Hepatocyte (in vitro differentiated cells): ENCODE results near the gene PRKCA. TPM values are rescaled to one million over a fixed set of nuclear protein-coding genes. Genes with fewer than 3 reads are reported as not detected.
A peak's percentile ranks its signal among the peaks of the same experiment; 100 is the strongest.

Source experiments
- DNase-seq: peaks from one replicate; pipeline ENCODE4 v3.0.0-alpha.2; 2016; ENCODE audit warnings: low spot score
- H2AFZ ChIP-seq: fragments of 200-600 bp; sonication (generic); 2 replicates; pipeline ENCODE4 v1.6.0; 2016; ENCODE audit warnings: antibody characterized with exemption, mild to moderate bottlenecking
- H3K27ac ChIP-seq: fragments of 200-600 bp; sonication (generic); 2 replicates; pipeline ENCODE4 v1.5.1; 2016; ENCODE audit warnings: mild to moderate bottlenecking
- H3K27me3 ChIP-seq: fragments of 200-600 bp; sonication (generic); 2 replicates; pipeline ENCODE4 v1.6.1; 2016
- H3K36me3 ChIP-seq: fragments of 200-600 bp; sonication (generic); replicated peaks from 2 replicates; pipeline ENCODE4 v1.5.1; 2016; ENCODE audit warnings: low read depth; ENCODE audit not compliant: insufficient read depth
- H3K4me1 ChIP-seq: fragments of 200-600 bp; sonication (generic); 2 replicates; pipeline ENCODE4 v1.5.1; 2016; ENCODE audit warnings: mild to moderate bottlenecking, moderate library complexity; ENCODE audit not compliant: insufficient read depth
- H3K4me2 ChIP-seq: fragments of 200-600 bp; sonication (generic); 2 replicates; pipeline ENCODE4 v1.6.0; 2016
- H3K4me3 ChIP-seq: fragments of 200-600 bp; sonication (generic); 2 replicates; pipeline ENCODE4 v1.5.1; 2016; ENCODE audit warnings: mild to moderate bottlenecking
- H3K79me2 ChIP-seq: fragments of 200-600 bp; sonication (generic); 2 replicates; pipeline ENCODE4 v1.6.0; 2017; ENCODE audit warnings: mild to moderate bottlenecking
- H3K9me2 ChIP-seq: fragments of 200-600 bp; sonication (generic); replicated peaks from 2 replicates; pipeline ENCODE4 v1.6.0; 2017; ENCODE audit warnings: mild to moderate bottlenecking; ENCODE audit not compliant: insufficient read depth
- H3K9me3 ChIP-seq: fragments of 200-600 bp; sonication (generic); 2 replicates; pipeline ENCODE4 v1.5.1; 2016; ENCODE audit warnings: low read depth, mild to moderate bottlenecking
- H4K20me1 ChIP-seq: fragments of 200-600 bp; sonication (generic); 2 replicates; pipeline ENCODE4 v1.6.0; 2016; ENCODE audit warnings: mild to moderate bottlenecking; ENCODE audit not compliant: insufficient read depth, poor library complexity, severe bottlenecking
- EZH2 ChIP-seq: fragments of 200-600 bp; sonication (generic); IDR thresholded peaks from 2 replicates; pipeline ENCODE4 v1.6.1; 2016; ENCODE audit warnings: antibody characterized with exemption, mild to moderate bottlenecking, borderline replicate concordance
- EZH2phosphoT487 ChIP-seq: fragments of 200-600 bp; sonication (generic); IDR thresholded peaks from one replicate; pipeline ENCODE4 v1.6.1; 2018; ENCODE audit warnings: antibody characterized with exemption, mild to moderate bottlenecking, low read depth, moderate library complexity; ENCODE audit not compliant: unreplicated experiment, severe bottlenecking
- WGBS: methylation state at CpG from one replicate; pipeline ENCODE4 v1.1.6; 2016; ENCODE audit warnings: low lambda C conversion rate; ENCODE audit errors: missing lambda C conversion rate; 5-methylcytosine and 5-hydroxymethylcytosine counted together
- polyA plus RNA-seq: library from polyadenylated mRNA; unstranded; fragments of >200 nt; fragmentation: Nextera tagmentation; extraction: Ambion mirVana; gene quantifications from 2 replicates; pipeline ENCODE4 v1.2.1, GENCODE V29; 2016
- total RNA-seq: library from RNA; depleted of rRNA; stranded (reverse); fragments of >200 nt; gene quantifications from 2 replicates; pipeline ENCODE4 v1.2.3, GENCODE V29; 2014
- TF ChIP-seq, protein P1 (sequence below): fragments of 200-600 bp; sonication (generic); IDR thresholded peaks from 2 replicates; pipeline ENCODE4 v1.5.1; 2016; ENCODE audit warnings: antibody characterized with exemption, mild to moderate bottlenecking; ENCODE audit not compliant: poor library complexity

The PRKCA gene
- total and polyA plus RNA-seq, 2 experiments from 2014 or later = 5.9 to 18.5 TPM

GRCh38 chr17:66302761-66303626, 581 bp downstream of the PRKCA start:
- H2AFZ ChIP-seq = peak overlapping the region; percentile 81
- H3K9me3 ChIP-seq = no peaks in the 10 kb centered on the region
- peak; percentile 67 for DNase-seq
- TF ChIP-seq EZH2phosphoT487 = no peak
- TF ChIP-seq EZH2 = no peak
- TF ChIP-seq, protein P1, sequence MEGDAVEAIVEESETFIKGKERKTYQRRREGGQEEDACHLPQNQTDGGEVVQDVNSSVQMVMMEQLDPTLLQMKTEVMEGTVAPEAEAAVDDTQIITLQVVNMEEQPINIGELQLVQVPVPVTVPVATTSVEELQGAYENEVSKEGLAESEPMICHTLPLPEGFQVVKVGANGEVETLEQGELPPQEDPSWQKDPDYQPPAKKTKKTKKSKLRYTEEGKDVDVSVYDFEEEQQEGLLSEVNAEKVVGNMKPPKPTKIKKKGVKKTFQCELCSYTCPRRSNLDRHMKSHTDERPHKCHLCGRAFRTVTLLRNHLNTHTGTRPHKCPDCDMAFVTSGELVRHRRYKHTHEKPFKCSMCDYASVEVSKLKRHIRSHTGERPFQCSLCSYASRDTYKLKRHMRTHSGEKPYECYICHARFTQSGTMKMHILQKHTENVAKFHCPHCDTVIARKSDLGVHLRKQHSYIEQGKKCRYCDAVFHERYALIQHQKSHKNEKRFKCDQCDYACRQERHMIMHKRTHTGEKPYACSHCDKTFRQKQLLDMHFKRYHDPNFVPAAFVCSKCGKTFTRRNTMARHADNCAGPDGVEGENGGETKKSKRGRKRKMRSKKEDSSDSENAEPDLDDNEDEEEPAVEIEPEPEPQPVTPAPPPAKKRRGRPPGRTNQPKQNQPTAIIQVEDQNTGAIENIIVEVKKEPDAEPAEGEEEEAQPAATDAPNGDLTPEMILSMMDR = no peak
- H3K9me2 ChIP-seq = no peaks in the 10 kb centered on the region
- peak overlapping the region; percentile 95 for H3K4me2 ChIP-seq
- peak overlapping the region; percentile 89 for H3K4me3 ChIP-seq
- peaks cover 6% of the 10 kb centered on the region for H3K27me3 ChIP-seq
- WGBS = 1% methylated on average over 65 of the region's 91 CpGs
- peak overlapping the region; percentile 80 for H3K27ac ChIP-seq
- H3K4me1 ChIP-seq = peaks cover 4% of the 10 kb centered on the region
- H3K79me2 ChIP-seq = peaks cover 44% of the 10 kb centered on the region
- H3K36me3 ChIP-seq = no peaks in the 10 kb centered on the region
- H4K20me1 ChIP-seq = no peaks in the 10 kb centered on the region

DNA sequence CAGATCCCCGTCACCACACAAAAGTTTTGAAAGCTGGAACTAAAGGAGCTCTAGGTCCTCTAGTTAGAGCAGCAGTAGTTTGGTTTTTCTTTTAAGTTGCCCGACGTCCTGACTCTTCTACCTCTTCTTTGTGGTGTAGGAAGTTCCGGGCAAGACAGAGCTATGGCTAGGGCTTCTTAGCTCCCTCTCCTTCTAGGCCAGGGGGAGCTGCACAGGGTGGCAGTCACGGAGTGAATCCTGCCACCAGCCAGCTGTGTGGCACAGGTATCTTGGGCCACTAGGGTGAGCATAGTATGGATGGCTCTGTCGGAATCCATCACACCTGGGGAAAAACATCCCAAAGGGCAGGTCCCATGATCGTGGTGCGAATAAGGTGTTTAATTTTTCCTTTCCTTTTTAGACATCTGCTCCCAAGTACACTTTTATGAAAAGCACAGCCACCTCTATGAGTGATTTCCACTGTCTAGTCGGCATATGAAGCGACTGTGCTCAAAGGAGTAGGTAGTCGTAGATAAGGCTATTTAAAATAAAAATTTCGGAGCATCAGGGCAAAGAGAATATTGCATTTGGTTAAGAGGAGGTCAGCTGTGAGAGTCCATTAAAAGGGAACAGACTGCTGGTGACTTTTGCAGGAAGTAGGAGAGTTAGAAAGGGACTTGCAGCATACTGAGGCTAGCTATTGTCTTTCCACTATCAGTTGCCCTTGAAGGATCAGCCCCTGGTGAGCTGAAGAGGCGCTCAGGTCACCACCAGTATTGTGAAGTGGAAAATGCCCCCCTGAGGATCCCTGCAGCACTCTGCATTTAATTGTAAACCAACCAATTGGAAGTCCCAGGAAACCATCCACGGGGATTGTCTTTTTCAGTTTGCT, 2.1 kb downstream of the PRKCA start:
- TF ChIP-seq EZH2phosphoT487 = no peak
- TF ChIP-seq, protein P1 = no peak
- WGBS = 60% methylated on average over 14 of the region's 14 CpGs
- Histone ChIP-seq H3K27me3 (peaks cover 6% of the 10 kb centered on the region), H3K4me2 (peak overlapping the region; percentile 95), H3K79me2 (peaks cover 54% of the 10 kb centered on the region), H3K4me3 (peak overlapping the region; percentile 27), H2AFZ (peak overlapping the region; percentile 31), H3K4me1 (peaks cover 4% of the 10 kb centered on the region), H3K9me3 (no peaks in the 10 kb centered on the region), H3K9me2 (no peaks in the 10 kb centered on the region), H4K20me1 (no peaks in the 10 kb centered on the region), H3K36me3 (no peaks in the 10 kb centered on the region), H3K27ac (peak overlapping the region; percentile 80)
- no peak for DNase-seq

- no peak overlapping the region for H3K4me2 ChIP-seq
- WGBS = 91% methylated on average over 5 of the region's 5 CpGs
Observed at GRCh38 chr17:66306446-66306845, 4.0 kb downstream of the PRKCA start.

GRCh38 chr17:66307257-66307656, 4.8 kb downstream of the PRKCA start:
- Histone ChIP-seq H3K4me1 (no peaks in the 10 kb centered on the region), H3K4me3 (no peak overlapping the region), H4K20me1 (no peaks in the 10 kb centered on the region), H3K36me3 (no peaks in the 10 kb centered on the region), H3K79me2 (peaks cover 54% of the 10 kb centered on the region), H3K9me3 (no peaks in the 10 kb centered on the region), H3K9me2 (no peaks in the 10 kb centered on the region), H3K4me2 (no peak overlapping the region), H3K27me3 (no peaks in the 10 kb centered on the region), H2AFZ (no peak overlapping the region), H3K27ac (no peak overlapping the region)
- DNase-seq = no peak
- TF ChIP-seq EZH2 = no peak
- no peak for TF ChIP-seq EZH2phosphoT487
- TF ChIP-seq, protein P1 = no peak
- WGBS = 90% methylated on average over 2 of the region's 2 CpGs

More at GRCh38 chr17:66306446-66306845, 4.0 kb downstream of the PRKCA start:
- H3K36me3 ChIP-seq = no peaks in the 10 kb centered on the region
- no peak for DNase-seq
- no peak overlapping the region for H3K4me3 ChIP-seq
- no peaks in the 10 kb centered on the region for H4K20me1 ChIP-seq
- no peak for TF ChIP-seq EZH2
- H3K9me3 ChIP-seq = no peaks in the 10 kb centered on the region
- H3K9me2 ChIP-seq = no peaks in the 10 kb centered on the region
- H2AFZ ChIP-seq = no peak overlapping the region
- no peaks in the 10 kb centered on the region for H3K4me1 ChIP-seq
- peaks cover 57% of the 10 kb centered on the region for H3K79me2 ChIP-seq
- no peaks in the 10 kb centered on the region for H3K27me3 ChIP-seq
- no peak overlapping the region for H3K27ac ChIP-seq
